ENCODE results near the gene TRIO. TPM values are rescaled to one million over a fixed set of nuclear protein-coding genes. Genes with fewer than 3 reads are reported as not detected.

TRIO gene
- total RNA-seq, 1 donor from 2014 or later = 145 TPM

DNA sequence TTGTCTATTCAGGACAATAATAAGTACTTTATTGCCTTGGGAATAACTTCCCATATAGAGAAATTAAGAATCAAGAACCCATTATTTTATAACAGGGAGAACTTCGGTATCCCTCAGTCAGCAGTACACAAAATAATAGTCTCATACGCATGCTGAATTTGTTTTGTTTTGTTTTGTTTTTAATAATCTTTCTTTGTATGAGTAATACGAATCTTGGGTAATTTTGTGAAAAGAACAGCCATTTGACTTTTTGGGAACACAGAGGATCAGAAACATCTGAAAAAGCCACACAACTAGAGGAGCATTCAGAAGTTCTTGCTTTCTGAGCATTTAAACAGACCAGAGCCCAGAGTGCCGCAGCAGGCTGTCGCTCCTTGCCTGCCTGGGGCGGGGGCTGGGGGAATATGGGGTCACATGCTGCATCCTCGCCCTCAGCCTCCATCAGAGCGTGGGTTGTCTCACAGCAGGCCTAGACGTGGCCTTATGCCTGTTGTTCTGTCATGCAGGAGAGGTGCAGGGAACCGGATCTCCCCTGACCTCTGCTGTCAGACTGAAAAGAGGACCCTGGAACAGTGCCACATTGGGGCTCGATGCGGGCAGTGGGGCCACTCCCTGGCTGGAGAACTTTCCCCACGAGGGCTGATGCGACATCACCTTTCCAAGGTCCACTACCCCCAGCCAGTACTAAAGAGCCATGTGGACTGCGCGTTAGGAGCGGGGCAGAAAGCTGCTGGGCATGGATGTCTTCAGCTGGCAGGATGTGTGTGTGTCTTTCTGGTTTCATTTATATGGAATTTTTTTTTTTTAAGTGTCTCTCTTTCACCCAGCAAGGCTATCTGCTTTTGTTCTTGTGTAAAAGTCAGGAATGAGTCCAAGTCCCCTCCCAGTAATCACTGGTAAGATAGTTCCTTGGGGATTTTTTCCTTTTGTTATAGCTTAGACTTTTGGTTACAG lies 305.1 kb downstream of the TRIO start:
- DNase-seq (ENCODE audit: low spot score) = no peak

DNA sequence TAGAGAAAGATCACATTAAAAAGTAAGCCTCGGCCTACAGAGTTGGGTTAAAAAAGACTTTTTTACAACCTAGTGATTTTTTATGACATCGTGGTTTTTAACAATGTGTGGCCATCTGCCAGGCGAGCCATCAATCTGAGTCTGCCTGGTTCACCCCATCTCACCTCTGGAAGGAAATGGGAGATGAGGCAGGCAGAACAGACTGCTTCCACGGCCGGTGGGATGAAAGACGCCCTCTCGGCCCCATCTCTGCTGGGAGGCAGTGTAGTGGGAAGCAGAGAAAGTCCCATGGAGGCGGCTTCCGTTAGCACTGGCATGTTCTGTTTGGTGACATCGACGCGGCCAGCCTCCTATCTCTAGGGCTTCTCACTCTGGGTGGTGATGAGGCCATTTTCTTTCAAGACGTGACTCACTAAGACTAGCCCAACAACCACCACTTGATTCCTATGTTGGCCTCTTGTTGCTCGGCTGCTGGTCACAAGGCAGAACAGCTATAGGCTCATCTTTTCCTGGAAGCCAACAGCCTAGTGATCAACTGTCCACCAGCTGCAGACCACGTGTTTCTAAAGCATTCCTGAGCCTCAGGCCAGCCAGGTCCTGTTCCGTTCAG lies 306.0 kb downstream of the TRIO start:
- no peak for DNase-seq (ENCODE audit: low spot score)

DNA sequence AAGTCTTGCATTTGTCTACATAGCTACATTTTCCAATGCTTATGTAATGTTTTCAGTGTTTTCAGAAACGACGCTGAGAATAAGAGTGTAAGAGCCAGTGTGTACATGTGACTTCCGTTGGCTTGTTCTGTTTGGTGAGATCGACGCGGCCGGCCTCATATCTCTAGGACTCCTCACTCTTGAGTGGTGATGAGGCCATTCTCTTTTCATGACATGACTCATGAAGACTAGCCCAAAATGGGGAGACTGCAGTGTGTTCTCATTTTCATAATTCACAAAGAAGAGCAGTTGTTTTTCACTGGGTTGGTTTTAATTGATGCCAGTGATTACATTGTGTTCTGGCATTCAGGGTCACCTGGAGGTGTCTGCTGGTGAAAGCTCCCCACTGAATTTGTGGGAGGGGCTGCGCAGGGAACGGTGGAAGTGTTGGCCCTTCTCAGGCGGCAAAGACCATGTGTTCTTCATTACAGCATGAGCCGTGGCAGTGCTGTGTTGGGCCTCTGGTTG lies 306.9 kb downstream of the TRIO start:
- DNase-seq (ENCODE audit: low spot score) = no peak

DNA sequence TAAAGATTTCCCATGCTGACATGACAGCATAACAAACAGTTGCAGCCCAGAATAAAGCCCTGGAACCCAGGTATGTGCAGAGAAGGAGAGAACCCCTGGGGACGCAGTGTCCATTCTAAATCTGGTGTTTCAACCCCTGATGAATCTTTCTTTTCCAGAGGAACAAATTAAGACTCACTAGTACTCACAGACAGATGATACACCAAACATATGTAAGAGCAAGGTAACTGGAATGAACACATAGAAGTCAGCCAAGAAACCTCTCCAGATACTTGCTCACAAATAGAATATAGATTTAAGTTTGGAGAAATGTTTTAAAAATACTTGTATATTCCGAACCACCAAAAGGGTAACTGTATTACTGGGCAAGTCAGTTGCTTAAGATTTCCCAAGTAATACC lies 307.6 kb downstream of the TRIO start:
- no peak for DNase-seq (ENCODE audit: low spot score)

DNA sequence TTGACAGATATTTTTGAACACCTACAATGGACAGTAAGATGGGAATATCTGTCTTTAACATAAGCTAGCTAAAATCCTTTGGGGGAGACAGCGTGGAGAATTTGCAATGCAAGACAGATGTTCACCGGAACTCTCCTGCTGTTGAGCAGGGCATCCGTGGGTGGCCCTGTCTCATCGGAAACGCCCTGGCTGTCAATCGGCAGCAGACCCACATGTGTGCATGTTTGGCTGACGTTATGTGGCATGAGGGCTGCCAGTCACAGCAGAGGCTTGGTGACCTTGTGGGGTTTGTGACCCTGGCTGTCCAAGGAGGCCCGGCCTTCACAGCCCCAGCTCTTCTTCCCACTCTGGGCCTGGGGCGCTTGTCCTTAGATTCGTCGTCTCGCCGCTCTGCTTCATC lies 308.7 kb downstream of the TRIO start:
- no peak for DNase-seq (ENCODE audit: low spot score)

DNA sequence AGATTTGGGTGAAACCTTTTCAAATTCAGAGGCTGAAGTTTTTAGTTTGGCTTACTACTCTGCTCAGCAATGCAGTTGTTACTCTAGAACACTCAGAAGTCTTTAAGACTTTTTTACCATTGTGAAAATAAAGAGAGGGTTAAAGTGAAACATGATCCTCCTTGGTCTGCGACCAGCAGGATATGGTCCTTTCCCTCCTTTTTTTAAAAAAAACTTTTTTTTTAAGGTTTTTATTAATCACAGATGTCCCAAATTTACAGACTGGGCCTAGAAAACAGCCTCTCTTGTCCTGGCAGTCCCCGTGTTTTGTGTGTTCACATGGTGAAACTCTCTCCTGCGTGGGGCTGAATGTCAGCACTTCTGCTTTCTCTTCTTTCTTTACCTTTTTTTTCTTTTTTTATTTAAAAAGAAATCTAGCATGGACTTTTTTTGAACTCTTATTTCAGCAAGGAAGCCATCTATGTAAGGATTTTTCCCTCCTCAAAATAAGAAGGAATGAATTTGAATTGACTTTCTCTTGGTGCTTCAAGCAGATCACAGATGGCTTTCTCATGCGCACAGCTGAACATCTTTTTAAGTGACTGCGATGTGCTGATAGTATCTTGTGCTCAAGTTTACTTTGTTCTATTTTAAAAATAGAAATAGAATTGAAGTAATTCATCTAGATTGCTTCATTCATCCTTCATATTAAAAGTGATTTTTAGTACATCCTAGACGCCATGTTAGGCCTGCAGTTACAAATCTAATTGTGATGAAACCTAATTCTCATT lies 309.7 kb downstream of the TRIO start:
- DNase-seq (ENCODE audit: low spot score) = no peak

DNA sequence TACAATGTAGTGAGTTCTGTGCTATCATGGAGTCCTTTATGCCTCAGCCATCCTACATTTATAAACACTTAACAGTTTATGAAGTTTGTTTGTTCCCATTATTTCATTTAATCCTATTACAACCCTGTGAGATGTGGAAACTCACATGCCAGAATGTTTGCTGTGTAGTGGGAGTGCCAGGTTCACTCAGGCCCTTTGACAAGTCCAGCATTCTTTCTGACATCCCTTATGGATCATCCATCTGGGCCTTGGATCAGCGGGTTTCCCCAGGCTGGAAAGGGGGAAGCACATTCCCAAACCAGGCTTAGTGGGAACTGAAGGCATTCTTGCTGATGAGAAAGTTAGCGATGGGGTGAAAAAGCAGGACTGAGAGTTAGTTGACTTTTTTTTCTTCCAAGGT lies 310.3 kb downstream of the TRIO start:
- no peak for DNase-seq (ENCODE audit: low spot score)

DNA sequence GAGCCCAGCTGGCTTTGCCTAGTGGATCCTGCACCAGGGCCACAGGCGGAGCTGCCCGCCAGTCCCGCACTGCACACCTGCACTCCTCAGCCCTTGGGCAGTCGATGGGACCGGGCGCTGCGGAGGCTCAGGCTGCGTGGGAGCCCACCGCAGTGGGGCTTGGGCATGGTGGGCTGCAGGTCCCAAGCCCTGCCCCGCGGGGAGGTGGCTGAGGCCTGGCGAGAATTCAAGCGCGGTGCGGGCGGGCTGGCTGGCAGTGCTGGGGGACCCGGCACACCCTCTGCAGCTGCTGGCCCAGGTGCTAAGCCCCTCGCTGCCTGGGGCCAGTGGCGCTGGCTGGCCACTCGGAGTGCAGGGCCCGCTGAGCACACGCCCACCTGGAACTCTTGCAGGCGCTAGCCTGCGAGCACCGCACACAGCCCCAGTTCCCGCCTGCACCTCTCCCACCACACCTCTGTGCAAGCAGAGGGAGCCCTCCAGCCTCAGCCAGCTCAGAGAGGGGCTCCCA lies 312.7 kb downstream of the TRIO start:
- no peak for DNase-seq (ENCODE audit: low spot score)

DNA sequence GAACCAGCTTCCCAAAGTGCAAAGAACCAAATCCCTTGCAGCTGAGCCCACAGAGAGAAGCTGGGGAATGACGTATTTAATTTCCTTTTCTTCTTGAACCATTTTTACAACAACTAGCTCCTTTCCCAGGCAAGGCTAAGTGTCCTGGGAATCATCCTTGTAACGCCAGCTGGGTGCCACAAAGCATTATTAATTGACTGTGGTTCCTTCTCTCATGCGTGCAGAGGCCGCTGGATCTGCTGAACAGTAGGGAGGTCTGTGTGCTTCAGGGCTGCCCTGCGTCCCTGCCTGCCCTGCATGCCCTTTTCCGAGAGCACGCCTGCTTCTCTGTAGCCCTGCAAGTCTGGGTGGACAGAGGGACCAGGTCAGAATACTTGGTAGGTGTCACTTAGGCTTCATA lies 314.3 kb downstream of the TRIO start:
- no peak for DNase-seq (ENCODE audit: low spot score)

DNA sequence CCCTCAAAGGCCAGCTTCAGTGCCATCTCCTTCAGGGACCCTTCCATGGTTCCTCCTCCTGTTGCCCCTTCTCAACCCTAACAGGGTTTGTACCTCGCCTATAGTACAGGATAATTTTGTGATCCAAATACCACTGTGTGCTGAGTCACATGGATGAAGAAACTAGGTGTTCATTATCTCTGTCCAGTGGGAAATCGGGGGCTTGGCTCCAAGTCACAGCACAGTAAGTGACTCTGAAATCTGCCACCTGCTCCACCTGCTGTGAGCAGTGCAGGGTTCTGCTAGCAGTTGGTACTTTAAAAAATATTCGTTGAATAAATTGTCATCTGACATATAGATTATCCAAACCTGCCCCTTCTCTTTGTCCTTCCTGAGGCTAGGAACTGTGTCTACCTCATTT lies 315.3 kb downstream of the TRIO start:
- DNase-seq (ENCODE audit: low spot score) = no peak

DNA sequence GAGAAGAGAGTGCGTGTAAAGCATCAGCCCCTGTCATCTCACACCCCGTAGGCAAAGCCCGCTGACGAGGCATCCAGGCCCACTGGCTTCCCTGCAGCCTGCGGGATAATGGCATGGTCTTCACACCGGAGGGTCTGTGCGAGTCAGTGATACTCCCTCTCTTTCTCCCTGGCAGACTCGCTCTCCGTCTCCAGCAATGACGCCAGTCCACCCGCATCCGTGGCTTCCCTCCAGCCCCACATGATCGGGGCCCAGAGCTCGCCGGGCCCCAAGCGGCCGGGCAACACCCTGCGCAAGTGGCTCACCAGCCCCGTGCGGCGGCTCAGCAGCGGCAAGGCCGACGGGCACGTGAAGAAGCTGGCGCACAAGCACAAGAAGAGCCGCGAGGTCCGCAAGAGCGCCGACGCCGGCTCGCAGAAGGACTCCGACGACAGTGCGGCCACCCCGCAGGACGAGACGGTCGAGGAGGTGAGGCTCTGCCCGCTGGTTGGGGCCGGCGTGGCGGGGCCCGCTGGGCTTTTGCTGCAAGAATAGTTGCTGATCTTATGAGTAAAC lies 317.8 kb downstream of the TRIO start:
- no peak for DNase-seq (ENCODE audit: low spot score)

DNA sequence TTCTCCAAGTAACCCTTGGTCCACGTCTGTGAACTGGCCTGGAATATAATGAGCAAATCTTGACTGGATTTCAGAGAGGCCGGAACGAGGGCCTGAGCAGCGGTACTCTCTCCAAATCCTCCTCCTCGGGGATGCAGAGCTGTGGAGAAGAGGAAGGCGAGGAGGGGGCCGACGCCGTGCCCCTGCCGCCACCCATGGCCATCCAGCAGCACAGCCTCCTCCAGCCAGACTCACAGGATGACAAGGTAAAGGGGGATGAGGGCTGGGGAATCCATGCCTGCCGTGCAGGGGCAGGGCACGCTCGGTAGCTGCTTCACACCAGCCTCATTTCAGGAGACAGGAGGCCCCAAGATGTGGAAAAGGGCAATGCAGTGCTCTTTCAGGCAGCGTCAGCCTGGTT lies 319.5 kb downstream of the TRIO start:
- DNase-seq (ENCODE audit: low spot score) = no peak

DNA sequence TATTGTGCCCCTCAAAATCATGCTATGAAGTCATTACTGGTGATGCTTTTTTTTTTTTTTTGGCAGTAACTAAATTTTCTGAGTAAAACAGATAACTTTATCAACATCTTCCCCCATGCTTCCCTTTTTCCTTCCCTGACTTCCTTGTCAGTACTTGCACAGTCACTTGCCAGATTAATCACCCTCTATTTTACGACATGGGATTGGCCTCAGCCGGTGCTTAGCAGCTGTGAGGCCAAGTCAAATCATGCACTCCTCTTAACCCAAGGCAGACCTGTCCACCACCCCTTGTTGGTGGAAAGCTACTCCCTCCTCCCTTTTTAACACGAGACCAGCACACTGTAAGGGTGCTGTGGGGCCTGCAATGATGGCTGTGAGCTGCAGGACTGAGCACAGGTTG lies 320.5 kb downstream of the TRIO start:
- DNase-seq (ENCODE audit: low spot score) = no peak

DNA sequence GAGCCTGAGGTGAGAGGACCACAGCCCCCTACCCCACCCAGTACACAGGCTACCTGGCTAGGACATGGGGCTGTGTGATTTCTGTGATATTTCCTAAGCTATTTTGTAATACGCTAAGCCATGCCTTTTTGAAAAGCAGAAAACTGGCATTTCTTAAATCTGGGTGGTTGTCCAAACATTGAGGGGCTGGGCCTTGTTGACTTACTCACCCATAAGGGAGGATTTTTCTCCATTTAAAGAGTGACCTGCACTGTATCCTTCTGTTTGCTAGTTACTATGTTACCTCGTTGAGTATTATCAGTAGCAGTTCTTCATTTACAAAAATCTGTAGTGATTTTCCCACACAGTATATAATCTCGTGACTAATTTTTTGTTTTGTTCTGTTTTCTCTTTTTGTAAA lies 321.0 kb downstream of the TRIO start:
- no peak for DNase-seq (ENCODE audit: low spot score)

DNA sequence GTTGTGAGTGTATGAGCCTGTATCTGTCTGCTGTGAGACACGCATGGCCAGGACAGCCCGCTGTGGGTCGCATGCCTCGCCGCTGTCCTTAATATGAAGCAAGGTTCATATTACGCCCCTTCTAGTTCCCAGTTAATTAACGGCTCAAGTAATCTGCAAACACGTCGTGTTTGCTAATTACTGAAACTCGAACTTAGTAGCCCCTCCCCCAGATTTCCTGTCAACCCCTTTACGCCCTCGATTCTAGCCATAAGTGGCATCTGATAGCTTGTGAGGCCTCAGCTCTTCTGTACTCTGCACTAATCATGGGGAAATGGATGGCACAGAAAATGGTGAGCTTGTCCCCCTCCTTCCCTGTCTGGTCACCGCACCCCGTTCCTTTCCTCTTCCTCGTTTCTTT lies 321.5 kb downstream of the TRIO start:
- no peak for DNase-seq (ENCODE audit: low spot score)

DNA sequence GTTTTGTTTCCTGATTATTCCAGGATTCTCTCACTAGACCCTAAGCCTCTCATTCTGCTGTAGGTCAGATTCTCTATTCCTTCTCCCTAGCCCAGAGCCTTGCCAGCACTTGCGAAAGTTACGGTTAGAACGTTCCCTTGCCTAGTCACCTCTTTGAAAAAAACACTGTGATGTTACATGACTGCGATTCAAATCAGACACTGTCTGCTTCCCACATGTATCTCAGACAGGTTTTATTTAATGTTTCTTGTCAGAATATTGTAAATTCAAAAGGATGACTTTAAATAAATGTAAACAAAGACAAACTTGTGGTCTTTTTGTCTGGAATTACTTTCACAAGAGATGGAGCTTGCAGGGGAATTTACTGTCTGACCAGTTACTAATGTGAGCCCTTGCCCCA lies 322.0 kb downstream of the TRIO start:
- DNase-seq (ENCODE audit: low spot score) = no peak

DNA sequence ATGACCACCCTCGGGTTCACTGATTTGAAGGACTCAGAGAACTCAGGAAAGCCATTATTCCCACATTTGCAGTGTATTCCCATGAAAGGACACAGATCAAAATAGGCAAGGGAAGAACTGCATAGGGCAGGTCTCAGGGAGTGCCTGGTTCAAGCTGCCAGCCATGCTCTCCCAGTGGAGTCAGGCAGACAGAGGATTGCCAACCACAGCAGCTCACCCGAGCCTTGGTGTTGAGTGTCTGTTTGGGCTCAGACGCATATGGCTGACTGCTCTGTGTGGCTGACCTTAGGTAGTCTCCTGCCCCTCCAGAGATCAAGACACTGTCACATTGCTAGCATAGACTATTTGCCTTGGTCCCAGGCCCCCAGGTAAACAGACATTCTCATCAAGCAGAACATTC lies 322.6 kb downstream of the TRIO start:
- DNase-seq (ENCODE audit: low spot score) = no peak

DNA sequence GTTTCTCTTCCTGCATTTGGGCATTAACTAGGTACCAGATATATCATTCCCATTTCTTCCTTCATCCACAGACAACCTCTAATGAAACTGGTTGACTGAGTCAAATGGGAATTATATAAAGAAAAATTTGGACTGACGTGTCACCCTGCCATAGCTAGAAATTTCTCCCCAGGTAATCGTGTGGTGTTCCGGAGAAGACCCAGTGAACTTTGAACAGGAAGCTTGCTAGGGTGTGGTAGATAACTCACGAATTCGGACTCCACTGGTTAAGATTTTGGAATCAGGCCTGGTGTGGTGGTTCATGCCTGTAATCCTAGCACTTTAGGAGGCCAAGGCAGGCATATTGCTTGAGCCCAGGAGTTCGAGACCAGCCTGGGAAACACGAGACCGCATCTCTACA lies 324.1 kb downstream of the TRIO start:
- DNase-seq (ENCODE audit: low spot score) = no peak

DNA sequence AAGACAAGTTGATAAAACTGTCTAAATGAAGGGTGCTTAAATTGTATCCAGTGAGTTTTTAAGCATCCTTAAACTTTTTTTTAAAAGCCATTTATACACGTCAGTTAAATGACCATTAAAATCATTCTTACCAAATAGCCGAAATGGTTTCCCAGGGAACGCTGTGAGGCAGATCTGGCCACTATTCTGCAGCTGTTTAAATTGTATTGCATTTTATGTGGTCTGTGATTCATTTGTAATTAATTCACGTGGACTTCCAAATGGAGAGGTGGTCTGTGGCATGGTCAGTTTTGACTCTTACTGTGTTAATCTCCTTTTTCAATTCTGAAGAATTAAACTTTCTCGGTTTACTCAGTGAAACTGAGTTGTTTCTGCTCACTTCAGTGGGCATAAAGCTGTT lies 324.7 kb downstream of the TRIO start:
- no peak for DNase-seq (ENCODE audit: low spot score)

DNA sequence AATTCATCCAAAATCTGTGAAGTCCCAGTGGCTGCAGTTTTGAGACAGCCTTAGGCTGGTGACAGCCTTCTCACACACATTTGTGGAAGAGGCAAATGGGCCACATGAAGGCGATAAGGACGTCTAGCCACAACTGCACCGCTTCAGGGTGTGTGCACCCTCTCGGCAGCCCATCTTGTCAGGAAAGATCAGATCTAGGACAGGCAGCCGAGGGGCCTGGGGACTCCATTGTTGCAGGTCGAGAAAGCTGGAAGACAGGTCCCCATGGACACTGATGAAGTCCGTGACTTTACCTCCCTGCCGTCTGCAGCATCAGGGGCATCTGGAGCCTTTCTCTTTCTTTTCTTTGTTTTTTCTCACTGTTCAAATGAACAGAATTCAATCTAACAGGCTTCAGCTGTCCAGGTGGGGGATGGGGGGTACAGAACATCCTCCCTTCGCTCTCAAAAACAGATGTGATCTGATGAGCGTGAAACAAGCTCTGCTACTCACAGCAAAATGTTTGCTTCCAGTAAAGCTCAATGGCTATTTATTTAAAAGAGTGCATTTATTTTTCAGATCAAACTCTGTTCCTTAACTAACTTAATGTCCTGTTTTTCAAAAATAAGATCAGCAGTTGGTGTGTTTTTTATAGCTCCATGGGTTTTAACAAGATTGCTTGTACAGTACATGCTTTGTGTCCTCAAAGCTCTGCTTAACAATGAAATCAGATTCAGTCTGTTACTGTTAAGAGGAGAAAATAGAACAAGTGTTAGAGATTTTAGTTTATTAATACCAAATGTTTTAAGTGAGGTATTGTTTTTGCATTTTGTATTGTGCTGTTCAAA lies 326.6 kb downstream of the TRIO start:
- DNase-seq (ENCODE audit: low spot score) = no peak

DNA sequence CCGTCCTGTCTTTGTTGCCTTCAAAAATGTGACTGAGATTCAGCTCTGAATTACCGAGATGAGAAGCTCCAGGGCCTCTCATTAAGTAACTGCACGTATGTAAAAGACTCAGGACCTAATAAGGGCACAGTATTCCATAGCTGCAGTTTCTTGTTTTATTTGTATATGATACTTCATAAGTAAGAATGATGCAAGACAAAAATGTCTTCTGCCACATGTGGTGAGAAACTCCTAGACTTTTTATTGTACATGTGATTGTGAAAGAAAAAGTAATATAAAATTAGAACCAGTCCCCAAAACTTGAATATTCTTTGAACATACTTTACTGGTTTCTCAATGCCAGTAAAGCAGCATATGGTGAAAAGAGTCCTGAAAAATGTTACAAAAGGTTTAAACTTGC lies 328.4 kb downstream of the TRIO start:
- no peak for DNase-seq (ENCODE audit: low spot score)

Measured in mesenteric fat pad (tissue), 1 donor.